ENCODE results near the gene GP2.

The GP2 gene

DNA sequence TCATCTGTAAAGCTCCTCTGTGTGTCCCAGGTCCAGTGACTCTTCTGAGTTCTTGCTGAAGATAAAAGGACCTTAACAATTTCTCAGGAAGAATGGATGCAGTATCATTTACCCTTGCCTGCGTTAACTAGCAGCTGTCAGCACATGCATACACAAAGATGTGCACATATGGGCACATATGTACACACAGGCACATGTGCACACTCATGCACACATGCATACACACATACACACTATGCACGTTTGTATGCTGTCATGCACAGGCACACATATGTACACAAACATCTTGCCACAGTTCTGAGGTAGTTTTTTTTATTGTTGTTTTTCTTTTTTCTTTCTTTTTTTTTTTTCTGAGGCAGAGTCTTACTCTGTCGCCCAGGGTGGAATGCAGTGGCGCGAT lies 24.9 kb downstream of the GP2 start:
- no peak for DNase-seq

DNA sequence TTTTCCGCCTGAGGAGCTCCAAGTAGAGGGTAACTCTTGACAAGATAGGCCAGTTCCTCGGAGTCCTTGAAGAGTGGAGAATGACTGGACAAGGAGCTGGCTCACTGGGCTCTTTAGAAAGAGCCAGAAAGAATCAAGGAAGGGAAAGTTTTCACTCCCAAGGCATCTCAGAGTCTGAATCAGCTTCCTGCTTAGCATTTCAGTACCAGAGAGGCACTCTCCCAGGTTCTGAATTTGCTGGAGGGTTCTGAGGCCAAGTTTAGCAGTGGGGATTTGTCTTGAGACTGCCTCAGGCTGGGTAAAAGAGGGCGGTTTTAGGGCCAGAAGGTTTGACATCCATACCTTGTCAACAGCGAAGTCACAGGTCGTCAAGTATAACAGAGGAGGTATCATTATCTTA lies 25.5 kb downstream of the GP2 start:
- no peak for DNase-seq

DNA sequence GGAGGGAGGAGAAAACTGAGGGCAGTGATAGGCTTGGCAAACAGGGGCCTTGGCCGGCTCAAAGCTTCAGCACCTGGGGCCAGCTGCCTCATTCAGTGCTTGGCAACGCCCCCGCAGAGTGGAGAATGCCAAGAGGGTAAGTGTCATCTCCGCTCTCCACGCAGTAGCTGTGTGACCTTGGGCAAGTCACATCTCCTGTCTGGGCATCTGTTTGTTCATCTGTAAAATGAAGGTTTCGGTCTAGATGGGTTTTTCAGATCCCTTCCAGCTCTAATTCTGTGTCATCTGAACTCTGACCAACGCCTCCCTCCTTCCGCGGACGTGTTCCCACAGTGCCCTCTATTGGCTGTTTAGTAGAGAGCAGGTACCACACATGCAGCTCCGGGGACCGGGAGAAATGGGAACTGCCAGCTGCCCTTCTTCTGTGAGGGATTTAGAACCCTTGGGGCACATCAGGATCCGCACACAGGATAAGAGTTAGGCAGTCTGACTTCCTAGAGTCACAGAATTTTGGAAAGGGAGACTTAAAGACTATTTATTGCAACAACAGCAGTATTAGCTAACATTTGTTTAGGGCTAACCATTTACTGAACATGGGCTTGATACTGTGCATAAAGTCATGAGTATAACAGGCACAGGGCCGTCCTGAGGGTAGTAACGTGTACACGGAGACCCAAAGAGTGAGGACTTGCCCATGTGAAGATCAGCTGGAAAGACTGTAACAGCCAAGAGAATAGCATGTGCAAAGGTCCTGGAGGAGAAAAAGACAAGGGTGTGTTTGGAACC lies 26.8 kb downstream of the GP2 start:
- peak; percentile 46 for DNase-seq

DNA sequence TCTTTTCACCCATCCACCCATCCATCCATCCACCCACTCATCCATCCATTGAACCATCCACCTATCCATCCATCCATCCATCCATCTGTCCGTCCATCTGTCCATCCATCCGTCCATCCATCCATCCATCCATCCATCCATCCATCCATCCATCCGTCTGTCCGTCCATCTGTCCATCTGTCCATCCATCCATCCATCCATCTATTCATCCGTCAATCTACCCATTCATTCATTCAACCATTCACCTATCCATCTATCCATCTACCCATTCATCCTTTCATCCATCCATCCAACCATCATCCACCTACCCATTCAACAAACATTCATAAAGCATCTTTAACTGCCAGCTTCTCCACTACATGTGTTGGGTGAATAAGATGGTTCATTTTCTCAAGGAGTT lies 28.9 kb downstream of the GP2 start:
- no peak for DNase-seq

DNA sequence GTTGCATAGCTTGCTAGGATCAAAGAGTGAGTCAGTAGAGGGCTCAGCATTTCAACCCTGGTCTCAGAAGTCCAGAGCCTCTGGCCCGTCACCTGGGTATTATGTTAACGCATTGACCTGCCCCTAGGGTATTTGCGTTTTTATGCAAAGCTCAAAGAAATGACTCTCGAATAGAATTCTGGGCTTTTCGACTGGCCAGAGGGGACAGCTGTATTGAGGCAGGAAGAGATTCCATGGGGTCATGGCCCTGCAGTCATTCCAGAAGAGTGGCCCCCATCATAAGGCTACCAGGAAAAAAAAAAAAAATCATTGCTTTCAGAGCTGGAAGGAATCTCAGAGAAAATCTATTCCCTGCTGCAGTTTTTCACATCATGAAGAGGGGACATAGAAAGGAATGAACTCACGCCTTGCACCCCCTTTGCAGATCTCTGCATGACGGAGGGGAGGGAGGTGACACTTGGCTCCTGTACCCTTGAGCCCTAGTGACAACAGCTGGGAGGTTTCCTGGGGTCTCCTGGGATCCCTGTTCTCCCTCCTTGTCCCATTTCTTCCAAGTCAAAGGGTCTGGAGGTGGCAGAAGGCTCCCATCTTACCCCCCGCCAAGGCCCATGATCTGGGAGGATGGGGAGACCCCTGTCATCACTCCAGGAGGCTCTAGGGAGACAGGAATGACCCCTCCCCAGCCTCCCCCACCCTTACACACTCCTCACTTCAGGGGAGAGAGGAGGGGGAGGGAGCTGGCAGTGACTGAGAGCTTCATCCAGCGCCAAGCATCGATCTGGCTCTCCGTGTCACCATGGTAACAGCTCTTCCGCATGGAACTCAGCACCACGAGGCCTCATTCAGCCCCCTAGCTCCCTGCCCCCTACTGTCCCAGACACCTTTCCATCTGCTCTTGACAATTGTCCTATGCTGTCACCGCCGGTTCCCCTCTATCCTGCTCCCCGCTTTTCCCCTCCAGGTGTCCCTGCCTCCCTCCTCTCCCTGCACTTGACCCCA lies 35.8 kb downstream of the GP2 start:
- DNase-seq = no peak

DNA sequence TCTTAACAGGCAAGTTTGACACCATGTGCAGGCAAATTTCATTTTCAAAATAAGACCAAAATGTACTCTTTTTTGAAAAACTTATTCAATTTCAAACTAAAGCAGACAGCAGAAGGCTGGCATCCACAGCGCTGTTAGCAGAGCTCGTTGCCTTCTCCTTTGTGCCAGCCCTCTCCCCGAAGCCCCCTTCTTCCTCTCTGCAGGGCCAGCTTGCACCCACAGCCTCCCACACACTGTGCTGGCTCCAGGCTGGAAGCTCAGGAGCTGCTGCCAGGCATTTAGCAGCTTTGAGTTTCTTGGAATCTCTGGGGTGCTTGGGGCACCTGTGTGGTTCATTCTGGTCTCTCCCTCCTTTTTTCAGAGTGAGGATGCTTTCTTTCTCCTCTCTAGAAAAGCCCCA lies 37.7 kb downstream of the GP2 start:
- no peak for DNase-seq

DNA sequence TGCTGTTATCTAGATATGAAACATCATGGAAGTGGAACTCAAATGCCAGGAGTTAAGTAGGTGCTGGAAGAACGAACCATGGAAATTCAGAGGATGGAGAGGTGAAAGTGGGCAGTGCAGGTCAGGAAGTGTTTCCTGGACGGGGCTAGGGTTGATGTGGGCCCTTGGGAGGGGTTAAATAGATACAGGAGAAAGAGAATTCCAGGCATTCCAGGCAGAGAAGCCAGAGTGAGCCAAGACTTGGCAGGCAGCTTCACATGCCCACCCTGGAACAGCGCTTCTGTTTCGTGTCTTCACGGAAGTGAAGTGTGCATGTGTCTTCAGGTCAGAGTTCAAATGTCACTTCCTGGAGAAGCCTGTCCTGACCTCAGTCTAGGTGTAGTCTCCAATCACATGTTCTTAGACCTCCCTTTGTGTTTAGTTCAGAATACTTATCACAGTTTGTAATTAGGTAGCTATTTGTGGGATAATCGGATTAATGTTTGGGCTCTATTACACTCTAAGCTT lies 41.3 kb downstream of the GP2 start:
- DNase-seq = no peak

DNA sequence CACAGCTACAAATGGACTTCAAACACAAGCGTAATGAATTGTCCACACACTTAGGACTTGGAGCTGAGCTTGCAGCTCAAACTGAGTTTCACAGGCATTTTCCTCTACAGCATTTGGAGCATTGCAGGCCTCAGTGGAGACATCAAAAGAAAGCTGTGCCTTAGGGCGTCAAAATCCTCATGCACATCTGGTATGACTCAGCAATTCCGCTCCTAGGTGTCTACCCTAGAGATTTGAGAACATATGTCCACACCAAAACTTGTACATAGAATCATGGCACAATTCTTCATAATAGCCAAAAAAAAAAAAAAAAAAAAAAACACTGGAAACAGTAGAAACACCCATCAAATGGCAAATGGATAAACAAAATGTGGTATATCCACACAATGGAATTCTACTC lies 47.1 kb downstream of the GP2 start:
- no peak for DNase-seq

DNA sequence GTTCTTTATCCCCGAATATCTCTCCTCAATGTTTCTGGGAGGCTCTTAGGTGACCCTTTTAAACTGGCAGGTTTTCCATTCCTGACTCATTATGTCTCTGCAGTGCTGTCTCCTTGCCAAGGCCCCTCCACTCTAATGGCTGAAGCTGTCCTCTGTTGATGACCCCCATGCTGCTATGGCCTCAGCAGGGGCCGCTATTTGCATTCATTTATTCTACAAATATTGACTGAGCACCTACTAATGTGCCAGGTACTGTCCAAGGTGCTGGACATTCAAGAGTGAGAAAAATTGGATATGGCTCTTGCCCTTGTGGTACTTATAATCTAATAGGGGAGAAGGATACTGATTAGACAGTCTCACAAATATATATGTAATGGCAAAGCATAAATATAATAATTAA lies 55.4 kb downstream of the GP2 start:
- DNase-seq = no peak

DNA sequence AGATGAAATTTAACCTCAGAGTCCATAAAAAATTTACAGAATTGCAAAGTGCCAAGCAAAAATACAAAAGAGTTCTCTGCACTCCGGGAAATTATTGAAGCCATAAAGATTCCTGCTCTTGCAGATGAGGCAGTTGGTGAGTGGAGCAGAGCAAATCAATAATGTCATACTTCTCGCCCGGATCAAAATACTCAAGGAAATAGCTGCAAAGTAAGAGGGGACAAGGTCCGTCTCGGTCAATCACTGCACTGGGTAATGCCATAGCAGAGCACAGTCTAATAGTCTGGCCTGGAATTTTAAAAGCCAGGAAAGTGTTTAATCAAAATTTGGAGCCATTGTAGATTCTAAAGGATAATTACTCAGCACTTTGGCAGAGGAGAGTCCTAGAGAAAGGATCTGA lies 58.9 kb downstream of the GP2 start:
- DNase-seq = no peak

DNA sequence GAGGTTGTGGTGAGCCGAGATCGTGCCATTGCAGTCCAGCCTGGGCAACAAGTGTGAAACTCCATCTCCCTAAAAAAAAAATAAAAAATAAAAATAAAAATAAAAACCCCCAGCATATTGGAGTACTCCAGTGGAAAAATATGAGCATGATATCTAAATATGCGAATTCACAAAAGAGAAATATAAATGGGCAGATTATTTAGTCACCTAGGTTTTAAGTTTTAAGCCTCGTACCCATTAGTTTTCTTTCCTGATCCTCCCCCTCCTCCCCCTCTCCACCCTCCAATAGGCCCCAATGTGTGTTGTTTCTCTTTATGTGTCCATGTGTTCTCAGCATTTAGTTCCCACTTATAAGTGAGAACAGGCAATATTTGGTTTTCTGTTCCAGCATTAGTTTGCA lies 62.3 kb downstream of the GP2 start:
- DNase-seq = no peak

DNA sequence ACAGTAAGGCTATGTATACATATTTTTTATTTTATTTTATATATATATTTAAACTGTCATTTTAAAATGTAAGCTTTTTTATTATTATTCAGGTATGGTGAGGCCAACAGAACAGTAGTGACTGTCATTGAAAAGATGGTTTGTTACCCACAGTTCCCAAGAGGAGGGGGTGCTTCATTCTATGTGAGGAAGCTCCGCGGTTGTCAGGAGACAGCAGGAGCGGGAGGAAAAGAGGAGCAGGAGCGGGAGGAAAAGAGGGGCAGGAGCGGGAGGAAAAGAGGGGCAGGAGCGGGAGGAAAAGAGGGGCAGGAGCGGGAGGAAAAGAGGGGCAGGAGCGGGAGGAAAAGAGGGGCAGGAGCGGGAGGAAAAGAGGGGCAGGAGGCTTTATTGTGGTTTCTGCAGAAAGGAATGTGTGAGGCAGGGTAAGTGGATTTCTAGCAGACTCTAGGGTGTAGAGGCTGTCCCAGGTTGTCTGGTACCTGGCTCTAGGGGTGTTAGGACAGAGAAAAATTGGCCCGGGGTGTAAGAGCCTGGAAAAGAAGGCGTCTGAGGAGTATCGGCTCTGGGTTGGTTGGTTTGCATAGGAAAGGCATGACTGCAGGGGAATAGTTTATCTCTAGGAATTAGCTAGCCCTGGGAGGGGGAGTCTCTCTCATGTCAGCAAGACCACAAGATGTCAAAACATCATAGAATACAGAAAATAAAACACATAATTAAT lies 64.0 kb downstream of the GP2 start:
- no peak for DNase-seq

DNA sequence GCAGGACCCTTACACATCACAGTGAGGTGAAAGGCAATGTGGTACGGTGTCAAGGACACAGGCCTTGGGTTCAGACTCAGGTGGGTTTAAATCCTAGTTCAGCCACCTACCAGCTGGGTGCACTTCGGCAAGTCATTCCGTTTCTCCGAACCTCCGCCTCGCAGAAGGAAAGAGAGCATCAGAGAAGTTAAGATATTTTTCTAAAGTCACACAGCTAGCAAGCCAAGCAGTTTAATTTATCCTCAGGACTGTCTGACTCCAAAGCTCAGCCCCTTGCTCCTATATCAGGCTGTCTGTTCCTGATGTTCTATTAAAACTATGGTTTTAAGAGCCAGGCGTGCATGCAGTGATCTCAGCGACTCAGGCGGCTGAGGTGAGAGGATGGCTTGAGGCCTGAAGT lies 65.1 kb downstream of the GP2 start:
- DNase-seq = no peak

DNA sequence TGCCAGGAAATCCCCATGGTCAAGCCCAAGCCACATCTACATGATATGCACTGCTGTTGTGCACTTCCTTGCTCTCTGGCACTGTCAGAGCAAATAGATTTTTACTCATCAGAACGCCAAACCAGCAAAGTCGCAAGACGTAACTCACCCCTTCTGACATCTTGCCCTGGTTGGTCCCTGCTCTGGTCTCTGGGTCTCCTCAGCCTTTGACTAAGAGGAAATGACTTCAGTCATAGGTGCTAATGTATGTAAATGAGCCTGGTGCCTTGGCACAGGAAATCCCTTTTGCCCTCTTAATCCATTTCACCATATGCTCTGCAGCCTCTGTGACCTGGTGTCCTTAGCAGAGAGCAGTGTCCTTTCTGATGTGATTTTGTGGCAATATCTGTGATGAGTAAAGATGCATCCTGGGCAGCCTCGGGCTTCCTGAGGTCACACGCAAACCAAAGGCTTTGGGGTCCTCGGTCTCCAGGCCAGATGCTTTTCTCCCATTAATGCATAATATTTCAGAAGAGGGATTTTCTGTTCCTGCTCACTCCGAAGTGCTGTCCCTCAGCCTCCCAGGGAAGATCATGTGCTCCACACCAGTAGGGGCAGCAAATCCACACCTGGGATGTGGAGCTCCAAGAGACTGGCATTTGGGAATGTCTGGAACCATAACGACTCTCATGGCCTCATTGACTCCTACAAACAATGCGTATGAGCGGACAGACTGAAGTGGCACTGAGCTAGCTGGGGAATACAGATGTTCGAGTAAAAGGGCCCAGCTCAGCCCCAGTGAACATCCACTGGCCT lies 66.9 kb downstream of the GP2 start:
- DNase-seq = no peak
